Testis (tissue), 2 donors: ENCODE measurements around the gene PRUNE2.

Experiments used
- CTCF ChIP-seq, 3 experiments: fragments of 450-650 bp in 2 of 3; fragments of 200-600 bp in 1 of 3; sonication (generic) in 1 of 3; IDR thresholded peaks; one replicate each; pipeline ENCODE4 v1.5.1; 2016 to 2019; ENCODE audit warnings: antibody characterized with exemption in 3 of 3, mild to moderate bottlenecking in 2 of 3, moderate library complexity in 1 of 3
- POLR2A ChIP-seq: fragments of 450-650 bp; IDR thresholded peaks from one replicate; pipeline ENCODE4 v1.6.1; 2017; ENCODE audit warnings: antibody characterized with exemption, mild to moderate bottlenecking, moderate library complexity

GRCh38 chr9:76610011-76610352 is 295.9 kb downstream of the PRUNE2 start:
- TF ChIP-seq CTCF (IDR thresholded peaks at IDR 0.05) (no peak), POLR2A (no peak)
